Measurements from ENCODE around the gene SHMT2.

SHMT2 gene

GRCh38 chr12:57225680-57226210, 3.8 kb upstream of the SHMT2 start:
- TF ChIP-seq CTCF (IDR thresholded peaks at IDR 0.05; ENCODE audit: low read depth, low read length): no peak

GRCh38 chr12:57226588-57227314, 2.8 kb upstream of the SHMT2 start:
- Histone ChIP-seq H3K27me3 (peaks cover 29% of the 10 kb centered on the region), H3K36me3 (peaks cover 11% of the 10 kb centered on the region), H3K9me3 (no peaks in the 10 kb centered on the region), H3K4me1 (no peaks in the 10 kb centered on the region; the same call in 1 of the 2 replicates), H3K4me3 (ENCODE audit: low read depth, low read length) (no peak overlapping the region)
- no peak for DNase-seq
- no peak for TF ChIP-seq CTCF (IDR thresholded peaks at IDR 0.05; ENCODE audit: low read depth, low read length)

More at GRCh38 chr12:57225680-57226210, 3.8 kb upstream of the SHMT2 start:
- no peaks in the 10 kb centered on the region; the same call in 1 of the 2 replicates for H3K4me1 ChIP-seq
- no peak overlapping the region for H3K4me3 ChIP-seq (ENCODE audit: low read depth, low read length)
- no peaks in the 10 kb centered on the region for H3K9me3 ChIP-seq
- H3K36me3 ChIP-seq: peaks cover under 1% of the 10 kb centered on the region; the same call in 1 of the 2 replicates
- peaks cover 40% of the 10 kb centered on the region for H3K27me3 ChIP-seq
- no peak for DNase-seq

- peak; percentile 4 for DNase-seq
- H3K9me3 ChIP-seq: no peaks in the 10 kb centered on the region
Observed at GRCh38 chr12:57227315-57228115, 2.0 kb upstream of the SHMT2 start.

GRCh38 chr12:57229046-57229633, 371 bp upstream of the SHMT2 start:
- DNase-seq: peak; percentile 1
- H3K36me3 ChIP-seq: peaks cover 35% of the 10 kb centered on the region
- peak overlapping the region; percentile 89 for H3K4me3 ChIP-seq (ENCODE audit: low read depth, low read length)

More at GRCh38 chr12:57227315-57228115, 2.0 kb upstream of the SHMT2 start:
- H3K27me3 ChIP-seq: peaks cover 26% of the 10 kb centered on the region
- no peaks in the 10 kb centered on the region; the same call in 1 of the 2 replicates for H3K4me1 ChIP-seq
- H3K36me3 ChIP-seq: peaks cover 18% of the 10 kb centered on the region
- no peak for TF ChIP-seq CTCF (IDR thresholded peaks at IDR 0.05; ENCODE audit: low read depth, low read length)
- H3K4me3 ChIP-seq (ENCODE audit: low read depth, low read length): no peak overlapping the region

More at GRCh38 chr12:57229046-57229633, 371 bp upstream of the SHMT2 start:
- peaks cover 19% of the 10 kb centered on the region for H3K27me3 ChIP-seq
- H3K4me1 ChIP-seq: peaks cover 4% of the 10 kb centered on the region
- no peak for TF ChIP-seq CTCF (IDR thresholded peaks at IDR 0.05; ENCODE audit: low read depth, low read length)
- H3K9me3 ChIP-seq: no peaks in the 10 kb centered on the region

Data from BE2C (cell line).